WTC11 (cell line): ENCODE results near the gene TCOF1. TPM values are rescaled to one million over a fixed set of nuclear protein-coding genes. Genes with fewer than 3 reads are reported as not detected.

Source experiments
- ARID4B ChIP-seq: sonication (generic); formaldehyde crosslinking; IDR thresholded peaks from 2 replicates; pipeline ENCODE4 v1.8.0; 2023; ENCODE audit warnings: missing genetic modification reagents, mild to moderate bottlenecking, borderline replicate concordance
- CBFB ChIP-seq: sonication (generic); formaldehyde crosslinking; IDR thresholded peaks from 2 replicates; pipeline ENCODE4 v1.8.1; 2022; ENCODE audit warnings: mild to moderate bottlenecking, low read depth, missing genetic modification reagents
- ERG ChIP-seq: fragments of 250-450 bp; sonication (Bioruptor Pico); IDR thresholded peaks from 2 replicates; pipeline ENCODE4 v1.8.0; 2021; ENCODE audit warnings: mild to moderate bottlenecking
- ESRRA ChIP-seq: sonication (generic); formaldehyde crosslinking; IDR thresholded peaks from 2 replicates; pipeline ENCODE4 v1.8.1; 2022; ENCODE audit warnings: mild to moderate bottlenecking, missing genetic modification reagents, borderline replicate concordance
- FOXJ3 ChIP-seq: sonication (generic); formaldehyde crosslinking; IDR thresholded peaks from 2 replicates; pipeline ENCODE4 v1.9.0; 2021; ENCODE audit warnings: missing genetic modification reagents, mild to moderate bottlenecking, borderline replicate concordance
- FOXP1 ChIP-seq: sonication (generic); formaldehyde crosslinking; IDR thresholded peaks from 2 replicates; pipeline ENCODE4 v1.8.0; 2022; ENCODE audit warnings: missing genetic modification reagents, mild to moderate bottlenecking, moderate library complexity, borderline replicate concordance
- FOXP4 ChIP-seq: sonication (generic); formaldehyde crosslinking; IDR thresholded peaks from 2 replicates; pipeline ENCODE4 v1.8.0; 2022; ENCODE audit warnings: mild to moderate bottlenecking, missing genetic modification reagents
- GRHL2 ChIP-seq: fragments of 250-450 bp; sonication (Bioruptor Pico); IDR thresholded peaks from 2 replicates; pipeline ENCODE4 v1.8.0; 2022; ENCODE audit warnings: mild to moderate bottlenecking, moderate library complexity; ENCODE audit not compliant: insufficient replicate concordance, severe bottlenecking
- JAZF1 ChIP-seq: fragments of 250-450 bp; sonication (Bioruptor Pico); IDR thresholded peaks from 2 replicates; pipeline ENCODE4 v1.9.0; 2021; ENCODE audit warnings: moderate library complexity, mild to moderate bottlenecking, inconsistent platforms
- KAT7 ChIP-seq: sonication (generic); formaldehyde crosslinking; IDR thresholded peaks from 2 replicates; pipeline ENCODE4 v1.8.1; 2023; ENCODE audit warnings: missing genetic modification reagents, mild to moderate bottlenecking, borderline replicate concordance
- NR3C1 ChIP-seq: sonication (generic); formaldehyde crosslinking; conservative IDR thresholded peaks from 2 replicates; pipeline ENCODE4 v1.8.1; 2023; ENCODE audit warnings: low read depth, mild to moderate bottlenecking, missing genetic modification reagents
- PREB ChIP-seq: sonication (generic); formaldehyde crosslinking; IDR thresholded peaks from 2 replicates; pipeline ENCODE4 v1.8.1; 2022; ENCODE audit warnings: mild to moderate bottlenecking, missing genetic modification reagents, moderate library complexity, borderline replicate concordance
- RORB ChIP-seq: fragments of 250-450 bp; sonication (Bioruptor Pico); IDR thresholded peaks from 2 replicates; pipeline ENCODE4 v1.9.0; 2021; ENCODE audit warnings: mild to moderate bottlenecking
- SP1 ChIP-seq: sonication (generic); formaldehyde crosslinking; conservative IDR thresholded peaks from 2 replicates; pipeline ENCODE4 v1.8.1; 2022; ENCODE audit warnings: missing genetic modification reagents
- STAT6 ChIP-seq: sonication (generic); formaldehyde crosslinking; conservative IDR thresholded peaks from 2 replicates; pipeline ENCODE4 v1.8.1; 2023; ENCODE audit warnings: mild to moderate bottlenecking, low read depth, missing genetic modification reagents, moderate library complexity
- USF1 ChIP-seq: sonication (generic); formaldehyde crosslinking; IDR thresholded peaks from 2 replicates; pipeline ENCODE4 v1.8.0; 2022; ENCODE audit warnings: mild to moderate bottlenecking, missing genetic modification reagents
- USF2 ChIP-seq: sonication (generic); formaldehyde crosslinking; IDR thresholded peaks from 2 replicates; pipeline ENCODE4 v1.8.1; 2023; ENCODE audit warnings: mild to moderate bottlenecking, missing genetic modification reagents, moderate library complexity
- ZNF263 ChIP-seq: sonication (generic); formaldehyde crosslinking; IDR thresholded peaks from 2 replicates; pipeline ENCODE4 v1.8.1; 2022; ENCODE audit warnings: low read depth, mild to moderate bottlenecking, moderate library complexity, missing genetic modification reagents
- ZNF671 ChIP-seq: fragments of 250-450 bp; sonication (Bioruptor Pico); IDR thresholded peaks from 2 replicates; pipeline ENCODE4 v1.8.0; 2021; ENCODE audit warnings: mild to moderate bottlenecking
- total RNA-seq: library from RNA; stranded (reverse); gene quantifications from 3 replicates; pipeline ENCODE4 v1.2.3, GENCODE V29; 2021

The TCOF1 gene
- total RNA-seq, 1 experiment from 2014 or later = 174 TPM

GRCh38 chr5:150350524-150351344 lies 6.8 kb upstream of the TCOF1 start (continued):
- TF ChIP-seq FOXP4 (CRISPR knock-in tag) = 0 out of 2 replicates have a peak, but pooled peaks have one; percentile 20
- TF ChIP-seq STAT6 = no peak
- TF ChIP-seq RORB (CRISPR knock-in tag) = no peak
- no peak for TF ChIP-seq ARID4B (CRISPR knock-in tag)
- no peak for TF ChIP-seq ZNF263 (CRISPR knock-in tag)
- no peak for TF ChIP-seq GRHL2 (CRISPR knock-in tag)
- no peak for TF ChIP-seq PREB
- no peak for TF ChIP-seq JAZF1 (CRISPR knock-in tag)
- no peak for TF ChIP-seq ZNF671 (CRISPR knock-in tag)
- peak; percentile 96 for TF ChIP-seq ESRRA (CRISPR knock-in tag)
- no peak for TF ChIP-seq FOXJ3 (CRISPR knock-in tag)
- TF ChIP-seq KAT7 (CRISPR knock-in tag) = no peak
- no peak for TF ChIP-seq CBFB (CRISPR knock-in tag)
- no peak for TF ChIP-seq ERG
- TF ChIP-seq SP1 (CRISPR knock-in tag) = 0 out of 2 replicates have a peak, but pooled peaks have one; percentile 48
- TF ChIP-seq NR3C1 (CRISPR knock-in tag) = no peak
- TF ChIP-seq FOXP1 (CRISPR knock-in tag) = 0 out of 2 replicates have a peak, but pooled peaks have one; percentile 68
- TF ChIP-seq USF2 = peak; percentile 81
- TF ChIP-seq USF1 (CRISPR knock-in tag) = peak; percentile 80
